PC-3 (cell line): ENCODE results near the gene MARK3. TPM values are rescaled to one million over a fixed set of nuclear protein-coding genes. Genes with fewer than 3 reads are reported as not detected.

Experiments
- ATAC-seq: fragments of 200-7000 bp; cut with Tn5 transposase; 2 replicates; pipeline ENCODE4 v1.9.1; 2020; ENCODE audit warnings: mild to moderate bottlenecking, moderate library complexity
- BruUV-seq: library from RNA; stranded (reverse); fragments of 400-500 nt; replicated peaks from 2 replicates; lab custom pipeline; 2021; lab: Mats Ljungman, UMichigan
- CTCF ChIA-PET: fragments of 300-600 bp; sonication (Branson Sonifier 250); formaldehyde crosslinking; loops from one replicate; lab custom pipeline; 2022; ENCODE audit warnings: antibody characterized with exemption; lab: Charles Lee
- POLR2A ChIA-PET: fragments of 300-600 bp; sonication (Branson Sonifier 250); formaldehyde crosslinking; loops from one replicate; lab custom pipeline; 2022; ENCODE audit warnings: antibody characterized with exemption; ENCODE audit not compliant: unreplicated experiment; lab: Charles Lee
- DNase-seq: peaks from one replicate; pipeline ENCODE4 v3.0.0-alpha.2; 2015
- H2AFZ ChIP-seq: fragments of 300-600 bp; sonication (generic); 2 replicates; pipeline ENCODE4 v1.6.0; 2016; ENCODE audit warnings: antibody characterized with exemption, low read length
- H3F3A ChIP-seq: fragments of 300-600 bp; sonication (generic); one replicate; pipeline ENCODE4 v1.6.0; 2017; ENCODE audit warnings: antibody characterized with exemption, low read length, control low read depth, mild to moderate bottlenecking; ENCODE audit not compliant: unreplicated experiment
- H3K27ac ChIP-seq: fragments of 300-600 bp; sonication (generic); 2 replicates; pipeline ENCODE4 v1.5.1; 2016; ENCODE audit warnings: mild to moderate bottlenecking, low read length
- H3K27me3 ChIP-seq: fragments of 300-600 bp; sonication (generic); 2 replicates; pipeline ENCODE4 v1.6.1; 2016; ENCODE audit warnings: low read length, mixed read lengths
- H3K36me3 ChIP-seq: fragments of 300-600 bp; sonication (generic); 2 replicates; pipeline ENCODE4 v1.6.1; 2016; ENCODE audit warnings: low read depth, mixed run types, low read length, mixed read lengths
- H3K4me1 ChIP-seq: fragments of 300-600 bp; sonication (generic); 2 replicates; pipeline ENCODE4 v1.5.1; 2016; ENCODE audit warnings: low read length; ENCODE audit not compliant: insufficient read depth
- H3K4me2 ChIP-seq: fragments of 300-600 bp; sonication (generic); 2 replicates; pipeline ENCODE4 v1.6.0; 2016; ENCODE audit warnings: low read length
- H3K4me3 ChIP-seq: fragments of 300-600 bp; sonication (generic); 2 replicates; pipeline ENCODE4 v1.5.1; 2016; ENCODE audit warnings: mild to moderate bottlenecking, low read length, mixed read lengths
- H3K79me2 ChIP-seq: fragments of 300-600 bp; sonication (generic); 2 replicates; pipeline ENCODE4 v1.6.1; 2017; ENCODE audit warnings: low read length, mixed read lengths
- H3K9ac ChIP-seq: fragments of 300-600 bp; sonication (generic); 2 replicates; pipeline ENCODE4 v1.6.0; 2016; ENCODE audit warnings: mild to moderate bottlenecking, low read length
- H3K9me2 ChIP-seq: fragments of 300-600 bp; sonication (generic); replicated peaks from 2 replicates; pipeline ENCODE4 v1.6.1; 2016; ENCODE audit warnings: mixed run types, low read length, mixed read lengths
- H3K9me3 ChIP-seq: fragments of 300-600 bp; sonication (generic); 2 replicates; pipeline ENCODE4 v1.6.1; 2016; ENCODE audit warnings: low read length, mixed read lengths
- H4K20me1 ChIP-seq: fragments of 300-600 bp; sonication (generic); 2 replicates; pipeline ENCODE4 v1.6.1; 2016; ENCODE audit warnings: low read length, mixed read lengths
- CTCF ChIP-seq: fragments of 300-600 bp; sonication (generic); conservative IDR thresholded peaks from 2 replicates; pipeline ENCODE4 v1.5.1; 2017; ENCODE audit warnings: antibody characterized with exemption, low read depth, mild to moderate bottlenecking, low read length
- EZH2 ChIP-seq: fragments of 300-600 bp; sonication (generic); IDR thresholded peaks from one replicate; pipeline ENCODE4 v1.6.1; 2017; ENCODE audit warnings: antibody characterized with exemption, mild to moderate bottlenecking, low read length; ENCODE audit not compliant: unreplicated experiment
- EZH2phosphoT487 ChIP-seq: fragments of 300-600 bp; sonication (generic); IDR thresholded peaks from 2 replicates; pipeline ENCODE4 v1.6.1; 2018; ENCODE audit warnings: mild to moderate bottlenecking, antibody characterized with exemption, low read length, borderline replicate concordance
- intact Hi-C: fragments of 100-400 bp; cut with micrococcal nuclease; formaldehyde crosslinking; loops from 2 replicates; pipeline ENCODE4 v1.9.0; 2023
- total RNA-seq: library from RNA; depleted of rRNA; stranded (reverse); fragments of >200 nt; gene quantifications from 2 replicates; pipeline ENCODE4 v1.2.3, GENCODE V29; 2014

The MARK3 gene
- total RNA-seq, 1 experiment from 2014 or later: 69.9 TPM

DNA sequence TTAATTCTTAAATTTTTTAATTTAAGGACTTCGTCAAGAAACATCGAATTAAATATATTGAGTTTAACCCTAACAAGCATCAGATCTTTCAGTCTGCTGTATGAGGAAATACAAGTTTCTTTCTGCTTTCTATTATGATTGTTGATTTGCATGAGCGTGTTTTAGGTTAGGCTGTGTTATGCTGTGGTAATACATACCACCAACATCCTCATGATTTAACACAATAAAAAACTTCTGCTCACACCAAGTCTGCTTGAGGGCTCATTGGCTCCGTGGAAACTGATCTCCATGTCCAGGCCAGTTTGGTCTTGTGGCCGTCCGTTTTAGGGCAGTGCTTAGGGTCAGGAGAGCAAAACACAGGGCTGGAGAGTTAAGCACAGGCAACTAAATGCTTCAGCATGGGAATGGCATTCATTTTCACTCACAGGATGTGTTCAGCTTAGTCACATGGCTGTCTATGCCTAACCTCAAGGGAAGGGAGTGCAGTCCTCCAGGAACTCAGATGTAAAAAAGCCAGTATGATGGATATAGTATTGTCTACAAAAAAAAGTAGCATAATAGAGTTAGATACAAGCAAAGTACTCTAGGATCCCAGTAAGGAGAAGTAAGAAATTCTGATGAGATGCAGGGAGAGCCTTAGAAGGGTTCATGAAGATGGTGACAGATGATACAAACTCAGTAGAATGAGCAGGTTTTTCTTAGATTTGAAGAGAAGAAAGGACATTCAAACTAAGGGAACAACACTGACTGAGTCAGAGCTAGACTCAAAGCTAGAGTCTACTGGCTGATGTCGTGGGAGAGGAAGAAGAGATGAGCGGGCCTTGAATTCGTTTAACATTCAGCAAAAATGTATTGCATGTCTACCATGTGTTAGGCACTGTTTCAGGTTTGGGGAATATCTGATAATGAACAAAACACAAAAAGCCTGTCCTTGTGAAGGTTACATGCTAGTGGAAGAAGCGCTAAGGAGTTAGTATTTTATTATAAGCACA, 16.3 kb downstream of the MARK3 start:
- Histone ChIP-seq H3K79me2 (peaks cover 94% of the 10 kb centered on the region), H3K9me2 (no peaks in the 10 kb centered on the region), H3K9ac (no peak overlapping the region), H3K27me3 (no peaks in the 10 kb centered on the region), H3K36me3 (peaks cover 3% of the 10 kb centered on the region; the same call in 1 of the 2 replicates), H3K4me2 (peak overlapping the region; percentile 12; the same call in 1 of the 2 replicates), H4K20me1 (peaks cover 66% of the 10 kb centered on the region), H3K27ac (peak overlapping the region; percentile 21), H3F3A (no peaks in the 10 kb centered on the region), H3K4me1 (peaks cover 32% of the 10 kb centered on the region), H3K9me3 (no peaks in the 10 kb centered on the region), H3K4me3 (no peak overlapping the region), H2AFZ (no peak overlapping the region)
- DNase-seq (peak; percentile 40), ATAC-seq (peak; percentile 72)
- ChIA-PET POLR2A (no interaction called here), CTCF (interaction anchor here (0.5 kb wide), 1 partner anchor 216 kb away, joined by 4 read pairs; no protein-coding TSS in a partner anchor)
- TF ChIP-seq EZH2 (no peak), EZH2phosphoT487 (no peak), CTCF (no peak)
- no TSS peak for BruUV-seq
- intact Hi-C loops: no loop called here

- TF ChIP-seq CTCF (no peak), EZH2 (no peak), EZH2phosphoT487 (no peak)
- peaks cover 91% of the 10 kb centered on the region for H3K79me2 ChIP-seq
- H3K27ac ChIP-seq: no peak overlapping the region
- no peak overlapping the region for H3K4me3 ChIP-seq
- ATAC-seq: peak; percentile 66
- BruUV-seq: no TSS peak
- DNase-seq: peak; percentile 44
- POLR2A ChIA-PET: no interaction called here
- CTCF ChIA-PET: no interaction called here
- H3K9ac ChIP-seq: no peak overlapping the region
- no peaks in the 10 kb centered on the region for H3K27me3 ChIP-seq
- intact Hi-C loops: no loop called here
- no peak overlapping the region for H2AFZ ChIP-seq
- H4K20me1 ChIP-seq: peaks cover 56% of the 10 kb centered on the region
- H3K4me1 ChIP-seq: peaks cover 32% of the 10 kb centered on the region
- H3F3A ChIP-seq: no peaks in the 10 kb centered on the region
- H3K9me3 ChIP-seq: no peaks in the 10 kb centered on the region
- no peaks in the 10 kb centered on the region for H3K9me2 ChIP-seq
- peaks cover 3% of the 10 kb centered on the region; the same call in 1 of the 2 replicates for H3K36me3 ChIP-seq
- H3K4me2 ChIP-seq: peak overlapping the region; percentile 30; the same call in 1 of the 2 replicates
Measured at GRCh38 chr14:103402695-103403094, 17.5 kb downstream of the MARK3 start.
